Mucosa of stomach (tissue), 1 donor: ENCODE results near the gene ZDHHC13.

Experiments used
- H3K27me3 ChIP-seq: one replicate; pipeline ENCODE4 v1.7.0; 2013; ENCODE audit warnings: mild to moderate bottlenecking, low read length; ENCODE audit not compliant: control insufficient read depth, insufficient read depth
- H3K36me3 ChIP-seq: one replicate; pipeline ENCODE4 v1.7.0; 2013; ENCODE audit warnings: low read length; ENCODE audit not compliant: control insufficient read depth, insufficient read depth
- H3K4me1 ChIP-seq: one replicate; pipeline ENCODE4 v1.7.0; 2013; ENCODE audit warnings: mild to moderate bottlenecking, low read length; ENCODE audit not compliant: control insufficient read depth, insufficient read depth
- H3K4me3 ChIP-seq: one replicate; pipeline ENCODE4 v1.7.0; 2013; ENCODE audit warnings: low read length
- H3K9ac ChIP-seq: one replicate; pipeline ENCODE4 v1.7.0; 2013; ENCODE audit warnings: mild to moderate bottlenecking, low read length, moderate library complexity
- H3K9me3 ChIP-seq: one replicate; pipeline ENCODE4 v1.7.0; 2013; ENCODE audit warnings: mild to moderate bottlenecking, low read length, moderate library complexity; ENCODE audit not compliant: control insufficient read depth
- donor health status: Pancreatic carcinoma.

ZDHHC13 gene, protein sequence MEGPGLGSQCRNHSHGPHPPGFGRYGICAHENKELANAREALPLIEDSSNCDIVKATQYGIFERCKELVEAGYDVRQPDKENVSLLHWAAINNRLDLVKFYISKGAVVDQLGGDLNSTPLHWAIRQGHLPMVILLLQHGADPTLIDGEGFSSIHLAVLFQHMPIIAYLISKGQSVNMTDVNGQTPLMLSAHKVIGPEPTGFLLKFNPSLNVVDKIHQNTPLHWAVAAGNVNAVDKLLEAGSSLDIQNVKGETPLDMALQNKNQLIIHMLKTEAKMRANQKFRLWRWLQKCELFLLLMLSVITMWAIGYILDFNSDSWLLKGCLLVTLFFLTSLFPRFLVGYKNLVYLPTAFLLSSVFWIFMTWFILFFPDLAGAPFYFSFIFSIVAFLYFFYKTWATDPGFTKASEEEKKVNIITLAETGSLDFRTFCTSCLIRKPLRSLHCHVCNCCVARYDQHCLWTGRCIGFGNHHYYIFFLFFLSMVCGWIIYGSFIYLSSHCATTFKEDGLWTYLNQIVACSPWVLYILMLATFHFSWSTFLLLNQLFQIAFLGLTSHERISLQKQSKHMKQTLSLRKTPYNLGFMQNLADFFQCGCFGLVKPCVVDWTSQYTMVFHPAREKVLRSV

DNA sequence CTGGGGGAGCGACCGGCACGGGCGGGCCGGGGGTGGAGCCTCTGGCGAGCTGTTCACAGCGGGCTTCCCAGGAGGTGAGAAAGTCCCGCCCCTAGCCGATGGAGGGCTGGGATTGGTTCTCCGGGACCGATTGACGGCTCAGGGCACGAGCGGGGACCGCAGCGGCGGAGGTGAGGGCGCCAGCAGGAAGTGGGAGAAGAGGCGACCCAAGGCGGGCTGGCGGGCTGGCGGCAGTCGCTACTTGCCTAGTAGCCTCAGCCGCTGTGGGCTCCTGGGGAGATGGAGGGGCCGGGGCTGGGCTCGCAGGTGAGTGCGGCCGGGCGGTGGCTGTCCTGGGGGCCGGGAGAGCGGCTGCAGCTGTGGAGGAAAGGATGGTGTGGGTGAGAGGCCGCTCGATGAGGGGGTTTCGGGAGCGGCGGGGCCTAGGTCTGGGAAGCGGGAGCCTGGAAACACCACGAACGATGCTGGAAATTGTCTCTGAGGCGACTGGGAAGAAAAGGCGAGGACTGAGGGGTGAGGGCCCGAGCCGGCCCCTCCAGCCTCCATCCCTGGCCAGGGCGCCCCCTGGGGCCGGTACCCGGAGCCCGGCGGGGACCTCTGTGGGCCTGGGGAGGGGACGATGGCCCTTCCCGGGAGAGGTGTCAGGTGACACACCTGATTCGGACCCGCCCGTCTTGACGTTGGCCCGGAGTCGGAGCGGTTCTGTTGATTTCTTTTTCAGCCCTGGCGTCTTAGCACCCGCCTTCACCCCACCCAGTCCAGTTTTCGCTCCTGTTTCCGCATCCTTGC, at the start of gene ZDHHC13:
TSS of gene ZDHHC13 (plus strand) at position 198 of the 789 bp plus-strand sequence. CDS start at position 280, 82 bp downstream.
- peaks cover 34% of the 10 kb centered on the region for H3K4me1 ChIP-seq
- no peaks in the 10 kb centered on the region for H3K9me3 ChIP-seq
- no peaks in the 10 kb centered on the region for H3K36me3 ChIP-seq
- peak within 1 kb of the TSS; percentile 69 for H3K4me3 ChIP-seq
- peak within 1 kb of the TSS; percentile 95 for H3K9ac ChIP-seq
- no peaks in the 10 kb centered on the region for H3K27me3 ChIP-seq

DNA sequence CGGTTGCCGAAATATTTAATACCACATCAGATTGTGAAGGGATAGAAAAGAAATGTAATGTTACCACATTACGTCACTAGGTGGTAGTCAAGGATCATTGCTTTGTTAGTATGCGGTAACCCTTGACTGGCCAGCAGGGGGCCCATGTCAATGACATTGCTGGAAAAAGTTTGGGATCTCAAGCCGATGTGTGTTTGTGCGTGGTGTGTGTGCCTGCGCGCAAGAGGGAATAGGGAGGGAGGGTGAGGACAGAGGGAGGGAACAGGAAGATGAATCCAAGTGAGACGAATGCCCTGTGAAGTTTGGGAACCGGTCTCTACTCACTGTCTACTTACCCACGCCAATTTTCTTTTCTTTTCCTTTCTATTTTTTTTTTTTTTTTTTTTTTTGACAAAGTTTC, 45.7 kb upstream of the ZDHHC13 start:
- Histone ChIP-seq H3K9me3 (no peaks in the 10 kb centered on the region), H3K4me3 (no peak overlapping the region), H3K36me3 (no peaks in the 10 kb centered on the region), H3K4me1 (peaks cover 30% of the 10 kb centered on the region), H3K9ac (no peak overlapping the region), H3K27me3 (peaks cover 5% of the 10 kb centered on the region)

DNA sequence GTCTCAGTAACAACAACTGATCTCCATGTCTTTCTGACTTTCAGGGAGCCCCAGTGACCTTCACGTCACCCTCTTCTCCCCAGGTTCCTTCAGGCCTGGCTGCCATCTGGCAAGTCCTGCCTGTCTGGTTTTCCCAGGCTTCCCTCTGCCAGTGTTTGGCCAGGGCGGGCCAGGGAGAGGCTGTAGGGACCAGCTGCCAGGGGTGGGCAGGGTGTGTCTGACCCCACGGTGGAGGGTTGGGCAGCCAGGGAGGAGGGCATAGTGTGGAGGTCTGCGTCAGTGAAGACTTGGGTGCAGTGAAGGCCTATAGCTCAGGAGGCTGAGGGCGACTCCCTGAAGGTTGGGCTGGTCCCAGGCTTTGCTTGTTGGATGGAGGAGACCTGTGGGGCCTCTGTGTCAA, 44.5 kb upstream of the ZDHHC13 start:
- Histone ChIP-seq H3K27me3 (peaks cover 5% of the 10 kb centered on the region), H3K9me3 (no peaks in the 10 kb centered on the region), H3K4me1 (peaks cover 37% of the 10 kb centered on the region), H3K36me3 (no peaks in the 10 kb centered on the region), H3K9ac (no peak overlapping the region), H3K4me3 (no peak overlapping the region)

DNA sequence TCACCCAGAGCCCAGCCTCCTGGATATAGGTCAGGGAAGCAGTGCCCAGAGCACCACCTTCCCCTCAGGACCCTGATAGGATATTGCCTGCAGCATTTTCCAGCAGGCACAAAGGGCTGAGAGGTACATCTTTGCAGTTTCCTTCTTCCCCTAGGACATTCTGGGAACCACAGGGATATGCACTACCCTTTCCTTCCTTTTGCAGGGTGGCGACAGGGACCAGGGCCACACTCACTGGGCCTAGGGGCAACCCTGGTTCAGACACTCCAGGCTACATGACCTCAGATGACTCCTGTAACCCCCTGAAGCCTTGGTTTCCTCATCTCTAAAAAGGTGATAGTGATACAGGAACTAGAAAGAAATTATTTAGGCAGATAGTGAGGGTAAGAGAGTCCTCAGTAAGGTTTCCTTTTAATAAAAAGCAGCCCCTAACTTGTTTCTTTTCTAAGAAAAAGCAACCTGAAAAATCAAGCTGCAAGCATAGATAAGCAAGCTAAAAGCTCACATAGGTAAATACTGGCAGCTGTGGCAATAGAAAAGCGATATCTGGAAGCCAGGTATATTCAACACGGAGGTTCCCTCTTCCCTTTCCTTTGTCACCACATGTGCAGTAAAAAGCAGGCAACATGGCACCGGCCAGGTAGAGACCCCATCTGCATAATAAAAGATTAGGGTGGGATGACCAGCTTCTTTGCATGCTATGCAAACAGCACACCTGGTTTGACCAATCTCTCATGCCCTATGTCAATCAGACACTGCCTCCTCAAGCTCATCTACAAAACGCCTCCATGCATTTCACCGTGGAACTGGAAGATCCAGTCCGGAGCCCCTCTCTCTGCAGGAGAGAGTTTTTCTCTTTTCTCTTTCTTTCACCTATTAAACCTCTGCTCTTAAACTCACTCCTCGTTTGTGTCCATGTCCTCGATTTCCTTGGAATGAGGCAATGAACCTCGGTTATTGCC, 43.2 kb upstream of the ZDHHC13 start:
- Histone ChIP-seq H3K9ac (no peak overlapping the region), H3K27me3 (peaks cover 5% of the 10 kb centered on the region), H3K9me3 (no peaks in the 10 kb centered on the region), H3K36me3 (no peaks in the 10 kb centered on the region), H3K4me1 (peaks cover 37% of the 10 kb centered on the region), H3K4me3 (no peak overlapping the region)

DNA sequence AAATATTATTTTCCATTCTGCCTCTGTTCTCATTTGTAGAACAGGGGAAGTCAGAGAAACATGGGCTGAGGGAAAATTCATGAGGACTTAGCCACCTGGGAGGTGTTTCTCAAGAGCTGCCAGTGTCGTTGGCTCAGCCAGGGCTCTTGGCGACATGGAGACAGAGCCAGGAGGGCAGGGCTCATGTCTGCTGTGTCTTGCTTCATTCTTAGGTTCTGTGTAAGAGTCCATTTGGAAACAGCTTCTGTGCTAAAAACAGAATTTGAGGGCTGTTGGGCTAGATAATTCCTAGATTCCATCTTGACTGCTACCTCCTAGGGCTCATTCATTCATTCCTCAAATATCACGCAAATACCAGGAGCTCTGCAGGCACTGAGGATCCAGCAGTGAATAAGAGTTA, 41.3 kb upstream of the ZDHHC13 start:
- Histone ChIP-seq H3K4me1 (peaks cover 44% of the 10 kb centered on the region), H3K9me3 (no peaks in the 10 kb centered on the region), H3K4me3 (no peak overlapping the region), H3K9ac (no peak overlapping the region), H3K36me3 (no peaks in the 10 kb centered on the region), H3K27me3 (no peaks in the 10 kb centered on the region)

- no peak overlapping the region for H3K4me3 ChIP-seq
- H3K4me1 ChIP-seq, result peaks cover 41% of the 10 kb centered on the region
- no peak overlapping the region for H3K9ac ChIP-seq
- no peaks in the 10 kb centered on the region for H3K27me3 ChIP-seq
- no peaks in the 10 kb centered on the region for H3K9me3 ChIP-seq
- no peaks in the 10 kb centered on the region for H3K36me3 ChIP-seq
Measured at GRCh38 chr11:19076744-19077589, 40.0 kb upstream of the ZDHHC13 start.

GRCh38 chr11:19077965-19078364, 39.0 kb upstream of the ZDHHC13 start:
- H3K36me3 ChIP-seq, result no peaks in the 10 kb centered on the region
- H3K27me3 ChIP-seq, result no peaks in the 10 kb centered on the region
- no peak overlapping the region for H3K4me3 ChIP-seq
- H3K9ac ChIP-seq, result no peak overlapping the region
- H3K9me3 ChIP-seq, result no peaks in the 10 kb centered on the region
- peaks cover 31% of the 10 kb centered on the region for H3K4me1 ChIP-seq

DNA sequence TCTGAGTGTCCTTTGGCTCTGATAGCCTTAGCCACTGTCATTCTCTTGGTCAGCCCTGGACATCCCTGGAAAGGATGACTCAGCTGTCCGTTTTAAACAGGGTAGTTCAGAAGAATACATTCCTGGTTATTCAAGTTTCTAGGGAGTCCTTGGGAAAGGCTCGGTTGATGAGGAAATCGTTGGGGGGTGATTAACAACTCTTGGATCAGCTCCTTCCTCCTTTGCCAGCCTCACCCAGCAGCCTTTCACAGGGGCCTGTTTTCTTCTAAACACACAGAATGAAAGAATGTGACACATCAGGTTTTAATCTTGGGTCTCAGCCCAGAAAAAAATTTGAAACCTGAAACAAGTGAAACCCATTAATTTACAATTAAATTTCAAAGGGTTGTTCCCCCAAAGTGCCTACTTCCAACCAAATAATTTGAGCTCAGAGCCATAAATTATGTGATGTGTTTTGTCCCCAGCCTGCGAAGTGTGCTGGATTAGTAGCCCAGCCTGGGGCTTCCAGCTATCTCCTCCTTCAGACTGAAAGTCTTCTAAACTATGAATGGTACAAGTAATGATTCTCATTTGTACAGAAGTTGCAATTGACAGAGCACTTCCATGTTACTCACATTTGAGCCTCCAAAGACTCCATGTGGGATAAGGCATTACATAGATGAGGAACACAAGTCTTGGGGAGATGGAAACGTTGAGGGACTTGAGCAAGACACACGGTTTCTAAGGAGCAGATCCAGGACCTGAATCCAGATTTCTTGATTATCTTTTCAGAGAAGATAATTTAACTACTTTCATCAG, 37.1 kb upstream of the ZDHHC13 start:
- H3K36me3 ChIP-seq, result no peaks in the 10 kb centered on the region
- no peaks in the 10 kb centered on the region for H3K9me3 ChIP-seq
- H3K4me3 ChIP-seq, result no peak overlapping the region
- no peak overlapping the region for H3K9ac ChIP-seq
- H3K4me1 ChIP-seq, result peaks cover 15% of the 10 kb centered on the region
- no peaks in the 10 kb centered on the region for H3K27me3 ChIP-seq

DNA sequence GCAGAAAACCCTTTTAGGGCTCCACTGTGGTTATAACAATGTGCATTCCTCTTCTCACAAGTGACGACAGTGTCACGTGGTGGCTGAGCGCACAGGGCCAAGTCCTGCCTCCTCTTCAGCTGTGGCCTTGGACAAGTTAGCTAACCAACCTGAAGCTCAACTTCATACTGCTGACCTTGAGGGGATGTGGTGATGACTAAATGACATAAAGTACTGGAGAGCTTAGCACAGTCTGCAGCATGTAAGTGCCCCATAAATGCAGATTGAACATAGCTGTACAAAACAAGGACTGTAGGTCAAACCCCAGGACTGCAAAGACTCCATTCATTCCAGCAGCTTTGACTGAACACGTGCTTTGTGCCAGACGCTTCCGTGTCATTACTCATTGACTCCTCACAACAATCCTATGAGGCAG, 36.4 kb upstream of the ZDHHC13 start:
- H3K9ac ChIP-seq, result no peak overlapping the region
- no peak overlapping the region for H3K4me3 ChIP-seq
- no peaks in the 10 kb centered on the region for H3K9me3 ChIP-seq
- H3K27me3 ChIP-seq, result no peaks in the 10 kb centered on the region
- peaks cover 15% of the 10 kb centered on the region for H3K4me1 ChIP-seq
- no peaks in the 10 kb centered on the region for H3K36me3 ChIP-seq

GRCh38 chr11:19083166-19083565, 33.8 kb upstream of the ZDHHC13 start:
- Histone ChIP-seq H3K4me1 (peaks cover 7% of the 10 kb centered on the region), H3K36me3 (no peaks in the 10 kb centered on the region), H3K9me3 (no peaks in the 10 kb centered on the region), H3K9ac (no peak overlapping the region), H3K4me3 (no peak overlapping the region), H3K27me3 (no peaks in the 10 kb centered on the region)
